Measurements from ENCODE around the gene ACSL6. TPM values are rescaled to one million over a fixed set of nuclear protein-coding genes. Genes with fewer than 3 reads are reported as not detected.

The ACSL6 gene
- total and polyA plus RNA-seq, 4 donors: 0.10 to 6.7 (median 0.38) TPM

DNA sequence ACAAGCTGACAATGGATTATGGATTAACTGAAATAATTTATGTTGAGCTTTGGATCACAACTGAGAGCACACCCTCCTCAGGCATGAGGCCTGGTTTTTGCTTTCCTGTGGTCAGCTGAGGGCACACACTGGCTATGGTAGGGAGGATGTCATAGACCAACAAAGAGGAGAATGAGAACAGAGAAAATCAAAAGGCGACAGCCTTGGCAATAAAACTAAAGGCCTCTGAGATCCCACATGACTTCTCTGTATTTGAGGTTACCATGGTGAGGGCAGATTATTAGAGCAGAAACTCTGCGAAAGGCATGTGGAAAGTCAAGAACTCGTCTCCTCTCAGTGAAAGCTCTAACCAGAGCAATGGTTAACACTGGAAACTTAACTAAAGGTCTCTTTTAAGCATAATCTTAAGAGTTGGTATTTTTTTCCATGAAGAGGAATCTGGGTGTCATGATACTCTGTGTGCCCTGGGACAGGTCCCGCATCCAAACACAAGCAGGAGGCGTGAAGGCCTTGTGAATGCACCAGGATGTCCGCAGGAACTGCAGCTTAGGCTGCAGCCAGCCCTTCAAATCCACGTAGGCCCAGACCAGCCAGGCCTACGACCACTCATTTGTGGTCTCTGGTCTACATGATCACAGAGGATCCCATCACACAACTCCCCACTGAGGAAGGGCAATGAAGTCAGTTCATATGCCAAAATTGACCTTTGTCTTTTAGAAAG lies 53.6 kb downstream of the ACSL6 start:
- no peaks in the 10 kb centered on the region for H3K27me3 ChIP-seq (ENCODE audit: control insufficient read depth in 3 of 3, insufficient read depth in 3 of 3, low read length in 2 of 3)
- ATAC-seq (ENCODE audit: insufficient read depth, low FRiP score) (no peak), DNase-seq (peak in 1 of 3 donors; percentile 4)
- no peak overlapping the region for H3K9ac ChIP-seq (ENCODE audit: insufficient read depth in 1 of 2, low read length in 2 of 2)
- TF ChIP-seq, protein P1, sequence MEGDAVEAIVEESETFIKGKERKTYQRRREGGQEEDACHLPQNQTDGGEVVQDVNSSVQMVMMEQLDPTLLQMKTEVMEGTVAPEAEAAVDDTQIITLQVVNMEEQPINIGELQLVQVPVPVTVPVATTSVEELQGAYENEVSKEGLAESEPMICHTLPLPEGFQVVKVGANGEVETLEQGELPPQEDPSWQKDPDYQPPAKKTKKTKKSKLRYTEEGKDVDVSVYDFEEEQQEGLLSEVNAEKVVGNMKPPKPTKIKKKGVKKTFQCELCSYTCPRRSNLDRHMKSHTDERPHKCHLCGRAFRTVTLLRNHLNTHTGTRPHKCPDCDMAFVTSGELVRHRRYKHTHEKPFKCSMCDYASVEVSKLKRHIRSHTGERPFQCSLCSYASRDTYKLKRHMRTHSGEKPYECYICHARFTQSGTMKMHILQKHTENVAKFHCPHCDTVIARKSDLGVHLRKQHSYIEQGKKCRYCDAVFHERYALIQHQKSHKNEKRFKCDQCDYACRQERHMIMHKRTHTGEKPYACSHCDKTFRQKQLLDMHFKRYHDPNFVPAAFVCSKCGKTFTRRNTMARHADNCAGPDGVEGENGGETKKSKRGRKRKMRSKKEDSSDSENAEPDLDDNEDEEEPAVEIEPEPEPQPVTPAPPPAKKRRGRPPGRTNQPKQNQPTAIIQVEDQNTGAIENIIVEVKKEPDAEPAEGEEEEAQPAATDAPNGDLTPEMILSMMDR (IDR thresholded peaks at IDR 0.05; ENCODE audit: control extremely low read depth, extremely low read depth): no peak
- H3K4me1 ChIP-seq (ENCODE audit: control insufficient read depth in 5 of 5, insufficient read depth in 5 of 5, low read length in 5 of 5): no peaks in the 10 kb centered on the region
- H3K9me3 ChIP-seq (ENCODE audit: control insufficient read depth in 4 of 4, insufficient read depth in 3 of 4, low read length in 3 of 4): no peaks in the 10 kb centered on the region
- no peak overlapping the region for H3K4me3 ChIP-seq
- no peaks in the 10 kb centered on the region for H3K36me3 ChIP-seq (ENCODE audit: control insufficient read depth in 4 of 4, insufficient read depth in 4 of 4, low read length in 4 of 4)
- no peak overlapping the region for H3K27ac ChIP-seq (ENCODE audit: low read depth in 1 of 2, low read length in 1 of 2)
- WGBS, 2 donors: 84 to 85% methylated on average over 8 of the region's 8 CpGs

- H3K27me3 ChIP-seq (ENCODE audit: control insufficient read depth in 3 of 3, insufficient read depth in 3 of 3, low read length in 2 of 3): no peaks in the 10 kb centered on the region
- H3K4me1 ChIP-seq (ENCODE audit: control insufficient read depth in 5 of 5, insufficient read depth in 5 of 5, low read length in 5 of 5): no peaks in the 10 kb centered on the region
- ATAC-seq (ENCODE audit: insufficient read depth, low FRiP score) (no peak), DNase-seq (no peak)
- no peak overlapping the region for H3K4me3 ChIP-seq
- no peaks in the 10 kb centered on the region for H3K36me3 ChIP-seq (ENCODE audit: control insufficient read depth in 4 of 4, insufficient read depth in 4 of 4, low read length in 4 of 4)
- no peaks in the 10 kb centered on the region for H3K9me3 ChIP-seq (ENCODE audit: control insufficient read depth in 4 of 4, insufficient read depth in 3 of 4, low read length in 3 of 4)
- H3K27ac ChIP-seq (ENCODE audit: low read depth in 1 of 2, low read length in 1 of 2): no peak overlapping the region
- H3K9ac ChIP-seq (ENCODE audit: insufficient read depth in 1 of 2, low read length in 2 of 2): no peak overlapping the region
- TF ChIP-seq, protein P1 (IDR thresholded peaks at IDR 0.05; ENCODE audit: control extremely low read depth, extremely low read depth): no peak
These were observed 57.5 kb downstream of the ACSL6 start for GRCh38 chr5:131953969-131954368.

DNA sequence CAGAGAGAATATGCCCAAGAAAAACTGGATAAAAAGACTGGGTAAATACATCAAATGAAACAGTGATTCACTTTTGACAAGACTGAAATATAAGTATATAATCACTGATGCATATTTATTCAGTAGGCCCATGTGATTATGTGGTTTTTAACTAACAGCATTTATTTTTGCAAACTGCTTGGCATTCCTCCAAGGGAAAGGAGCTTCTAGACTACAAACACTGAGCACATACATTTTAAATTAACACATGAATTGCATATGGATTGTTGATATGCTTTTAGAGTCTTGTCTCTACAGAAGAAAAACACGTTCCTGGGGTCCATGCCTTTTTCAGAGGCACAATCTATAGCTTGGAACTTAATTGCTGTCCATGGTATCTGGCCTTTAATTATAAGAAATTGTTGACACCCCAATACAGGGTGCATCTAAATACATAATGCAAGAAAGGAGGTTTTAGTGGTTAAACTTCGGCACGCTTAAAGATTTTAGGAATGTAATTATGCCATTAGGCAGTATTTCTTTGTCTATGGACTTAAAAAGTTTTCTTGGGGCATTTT lies 59.1 kb downstream of the ACSL6 start:
- H3K36me3 ChIP-seq (ENCODE audit: control insufficient read depth in 4 of 4, insufficient read depth in 4 of 4, low read length in 4 of 4): no peaks in the 10 kb centered on the region
- H3K4me3 ChIP-seq: no peak overlapping the region
- no peaks in the 10 kb centered on the region for H3K27me3 ChIP-seq (ENCODE audit: control insufficient read depth in 3 of 3, insufficient read depth in 3 of 3, low read length in 2 of 3)
- no peaks in the 10 kb centered on the region for H3K9me3 ChIP-seq (ENCODE audit: control insufficient read depth in 4 of 4, insufficient read depth in 3 of 4, low read length in 3 of 4)
- ATAC-seq (ENCODE audit: insufficient read depth, low FRiP score): no peak
- no peak overlapping the region for H3K9ac ChIP-seq (ENCODE audit: insufficient read depth in 1 of 2, low read length in 2 of 2)
- TF ChIP-seq, protein P1 (IDR thresholded peaks at IDR 0.05; ENCODE audit: control extremely low read depth, extremely low read depth): no peak
- 54 to 68% methylated on average over 3 of the region's 3 CpGs for WGBS, 2 donors
- no peaks in the 10 kb centered on the region for H3K4me1 ChIP-seq (ENCODE audit: control insufficient read depth in 5 of 5, insufficient read depth in 5 of 5, low read length in 5 of 5)
- no peak overlapping the region for H3K27ac ChIP-seq (ENCODE audit: low read depth in 1 of 2, low read length in 1 of 2)
- peak in 2 of 3 donors; percentile 28 to 59 for DNase-seq

All from lung (tissue), 12 donors.